ENCODE measurements around the gene HSF5.

DNA sequence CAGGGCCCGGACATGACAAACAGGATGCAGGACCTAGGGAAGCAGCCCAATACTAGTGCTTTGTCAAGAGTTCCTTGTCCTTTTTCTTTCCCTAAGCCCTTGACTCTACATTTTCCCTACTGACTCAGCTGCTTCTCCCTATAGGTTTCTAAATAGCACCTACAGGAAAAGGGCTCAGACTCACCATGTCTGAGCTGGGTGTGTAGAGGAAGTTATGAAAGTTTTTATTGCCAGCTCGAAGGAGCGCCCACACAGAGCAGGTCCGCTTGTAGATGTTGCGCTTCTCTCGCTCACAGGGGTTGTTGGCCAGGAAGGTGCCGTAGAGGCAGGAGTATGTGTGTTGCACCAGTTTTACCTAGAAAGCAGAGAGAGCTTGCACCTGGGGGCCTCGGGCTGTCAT, 15.7 kb upstream of the HSF5 start:
- TF ChIP-seq CTCF (IDR thresholded peaks at IDR 0.05) (no peak), POLR2AphosphoS5 (IDR thresholded peaks at IDR 0.05) (no peak)

Data from esophagus muscularis mucosa (tissue), 3 donors.